GM12878 (cell line): ENCODE results near the gene KIAA0825. TPM values are rescaled to one million over a fixed set of nuclear protein-coding genes. Genes with fewer than 3 reads are reported as not detected.

ENCODE experiments used
- ATAC-seq: fragments of 200-7000 bp; cut with Tn5 transposase; 3 replicates; pipeline ENCODE4 v1.9.1; 2020; ENCODE audit warnings: mild to moderate bottlenecking, moderate library complexity
- BruUV-seq: library from RNA; stranded (reverse); fragments of 400-500 nt; replicated peaks from 2 replicates; lab custom pipeline; 2021; lab: Mats Ljungman, UMichigan
- CTCF ChIA-PET: fragments of 300-600 bp; sonication (Branson Sonifier 250); formaldehyde crosslinking; extraction: SDS; loops from one replicate; lab custom pipeline; 2021; ENCODE audit warnings: inconsistent platforms; lab: Yijun Ruan, JAX
- POLR2A ChIA-PET: fragments of 350-600 bp; formaldehyde crosslinking; extraction: SDS; loops from one replicate; lab custom pipeline; 2021; ENCODE audit warnings: inconsistent platforms; lab: Charles Lee
- RAD21 ChIA-PET: fragments of 300-600 bp; sonication (Branson Sonifier 250); formaldehyde crosslinking; loops from one replicate; lab custom pipeline; 2023; ENCODE audit warnings: antibody characterized with exemption; ENCODE audit not compliant: unreplicated experiment; lab: Charles Lee
- SMC1A ChIA-PET: fragments of 300-600 bp; sonication (Branson Sonifier 250); formaldehyde crosslinking; loops from one replicate; lab custom pipeline; 2023; ENCODE audit not compliant: unreplicated experiment, uncharacterized antibody; lab: Charles Lee
- DNase-seq: peaks from one replicate; pipeline ENCODE4 v3.0.0-alpha.2; 2011; ENCODE audit warnings: low read depth, low spot score
- FAIRE-seq: peaks from 3 replicates; lab custom pipeline; 2011; peaks lifted over from hg19 to GRCh38; lab: Jason Lieb, UNC
- H2AFZ ChIP-seq: 2 replicates; pipeline ENCODE4 v1.6.0; 2011; ENCODE audit warnings: low read depth, low read length, control low read depth; ENCODE audit not compliant: control insufficient read depth
- H3K27ac ChIP-seq: 2 replicates; pipeline ENCODE4 v1.5.1; 2011; ENCODE audit warnings: control low read depth; ENCODE audit not compliant: control insufficient read depth, insufficient read depth
- H3K27me3 ChIP-seq, 2 experiments: replicated peaks in 1 of 2; 2 replicates each; pipeline versions ENCODE4 v1.6.0 to v1.6.1; 2011; ENCODE audit warnings: low read length in 1 of 2; ENCODE audit not compliant: control insufficient read depth in 2 of 2, insufficient read depth in 2 of 2
- H3K36me3 ChIP-seq, 2 experiments: 2 replicates each; pipeline ENCODE4 v1.5.1; 2011; ENCODE audit warnings: low read length in 1 of 2; ENCODE audit not compliant: control insufficient read depth in 2 of 2, insufficient read depth in 2 of 2
- H3K4me1 ChIP-seq: 2 replicates; pipeline ENCODE4 v1.6.1; 2011; ENCODE audit warnings: mild to moderate bottlenecking, low read length, moderate library complexity, mixed read lengths; ENCODE audit not compliant: control insufficient read depth, insufficient read depth
- H3K4me2 ChIP-seq: 2 replicates; pipeline ENCODE4 v1.6.0; 2011; ENCODE audit warnings: control low read depth; ENCODE audit not compliant: control insufficient read depth, insufficient read depth
- H3K4me3 ChIP-seq: fragments of 200-600 bp; sonication (generic); 2 replicates; pipeline ENCODE4 v1.5.1; 2016
- H3K79me2 ChIP-seq: 2 replicates; pipeline ENCODE4 v1.6.0; 2011; ENCODE audit warnings: low read length; ENCODE audit not compliant: control insufficient read depth, insufficient read depth
- H3K9ac ChIP-seq: 2 replicates; pipeline ENCODE4 v1.8.0; 2011; ENCODE audit warnings: low read length, control low read depth, mixed read lengths; ENCODE audit not compliant: control insufficient read depth, insufficient read depth
- H3K9me3 ChIP-seq: replicated peaks from 3 replicates; pipeline ENCODE4 v1.5.1; 2011; ENCODE audit warnings: mild to moderate bottlenecking, low read length; ENCODE audit not compliant: control insufficient read depth, insufficient read depth
- H4K20me1 ChIP-seq: 2 replicates; pipeline ENCODE4 v1.6.0; 2011; ENCODE audit not compliant: control insufficient read depth, insufficient read depth
- DPF2 ChIP-seq: fragments of 450-650 bp; IDR thresholded peaks from 2 replicates; pipeline ENCODE4 v1.6.1; 2017; ENCODE audit warnings: mild to moderate bottlenecking
- FOXM1 ChIP-seq: IDR thresholded peaks from 2 replicates; pipeline ENCODE4 v1.6.1; 2012; ENCODE audit warnings: low read depth, mild to moderate bottlenecking, inconsistent platforms, low read length, moderate library complexity
- GATAD2B ChIP-seq: fragments of 450-650 bp; conservative IDR thresholded peaks from 2 replicates; pipeline ENCODE4 v1.6.1; 2017; ENCODE audit warnings: low read depth, mild to moderate bottlenecking, moderate library complexity
- KLF5 ChIP-seq: fragments of 450-650 bp; IDR thresholded peaks from 2 replicates; pipeline ENCODE4 v1.6.1; 2014; ENCODE audit warnings: mild to moderate bottlenecking; ENCODE audit not compliant: partially characterized antibody
- NFIC ChIP-seq: IDR thresholded peaks from 2 replicates; pipeline ENCODE4 v1.6.1; 2012; ENCODE audit warnings: low read depth, mild to moderate bottlenecking, inconsistent platforms, low read length, moderate library complexity
- ZNF217 ChIP-seq: fragments of 450-650 bp; IDR thresholded peaks from 2 replicates; pipeline ENCODE4 v1.6.1; 2017; ENCODE audit warnings: antibody characterized with exemption, mild to moderate bottlenecking
- WGBS: methylation state at CpG from one replicate; pipeline ENCODE4 v1.1.6; 2016; ENCODE audit warnings: low lambda C conversion rate; ENCODE audit not compliant: insufficient replicate concordance, insufficient coverage; ENCODE audit errors: missing lambda C conversion rate; 5-methylcytosine and 5-hydroxymethylcytosine counted together
- in situ Hi-C: fragments of 300-500 bp; cut with MboI; formaldehyde crosslinking; loops from 9 replicates; pipeline ENCODE4 v1.14.3; 2018; ENCODE audit warnings: mixed read lengths
- intact Hi-C: fragments of 100-400 bp; cut with micrococcal nuclease; formaldehyde crosslinking; loops from one replicate; pipeline ENCODE4 v1.14.2; 2022; ENCODE audit not compliant: unreplicated experiment
- polyA plus RNA-seq, 11 experiments: library from polyadenylated mRNA; depleted of rRNA in 4 of 11; unstranded in 6 of 11; stranded (reverse) in 5 of 11; fragments of >200 nt; fragmentation: Nextera tagmentation in 4 of 11; fragmentation: Illumina TruSeq in 1 of 11; extraction: Ambion mirVana in 4 of 11; extraction: Trizol in 1 of 11; gene quantifications; 1 replicate in 1 of 11; 2 replicates in 10 of 11; pipeline versions ENCODE4 v1.2.1 to v1.2.3, GENCODE V29; 2011 to 2016; ENCODE audit warnings: inconsistent platforms in 2 of 11, missing spikeins in 2 of 11, low read depth in 1 of 11
- total RNA-seq, 4 experiments: library from RNA; depleted of rRNA in 3 of 4; stranded (reverse); fragments of >200 nt in 3 of 4; fragmentation: Illumina TruSeq in 1 of 4; extraction: Trizol in 1 of 4; gene quantifications; 2 replicates each; pipeline versions ENCODE4 v1.2.1 to v1.2.3, GENCODE V29; 2013 to 2021
- TF ChIP-seq, protein P1 (sequence below): IDR thresholded peaks from 2 replicates; pipeline ENCODE4 v1.6.1; 2012; ENCODE audit warnings: improper control_type of control experiment, low read depth, low read length; ENCODE audit not compliant: insufficient replicate concordance
- TF ChIP-seq, protein P2 (sequence below): fragments of 150-350 bp; IDR thresholded peaks from 2 replicates; pipeline ENCODE4 v1.6.1; 2016; ENCODE audit warnings: low read depth, low read length
- TF ChIP-seq, protein P3 (sequence below): IDR thresholded peaks from 2 replicates; pipeline ENCODE4 v1.6.1; 2012; ENCODE audit warnings: low read length, inconsistent platforms
- TF ChIP-seq, protein P4 (sequence below): fragments of 450-650 bp; IDR thresholded peaks from 2 replicates; pipeline ENCODE4 v1.6.1; 2017; ENCODE audit warnings: low read depth, mild to moderate bottlenecking, moderate library complexity

KIAA0825 gene
- total and polyA plus RNA-seq, 10 of the 15 experiments (the other 5 are each of a cell fraction or from before 2014, with no cell fraction given), result 0.55 to 1.9 (median 1.5) TPM

DNA sequence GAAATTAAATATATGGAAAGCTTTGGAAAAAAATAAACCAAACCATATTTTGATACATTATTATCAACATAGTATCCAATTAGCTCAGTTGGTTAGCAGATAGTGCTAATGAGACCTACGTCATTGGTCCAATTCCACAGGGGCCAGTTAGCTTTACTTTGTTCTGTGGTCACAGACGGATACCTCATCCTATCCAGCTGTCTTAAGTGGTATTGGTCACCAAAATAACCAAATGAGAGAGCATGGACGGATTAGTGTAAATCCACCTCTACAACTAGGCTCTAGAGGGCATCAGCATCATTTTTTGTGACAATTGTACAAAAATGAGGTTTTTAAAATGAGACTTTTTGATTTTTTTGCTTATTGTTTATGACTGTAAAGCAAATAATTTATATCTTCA lies 364.2 kb downstream of the KIAA0825 start:
- SMC1A ChIA-PET, result interaction anchor here (0.5 to 1.4 kb wide), 3 partner anchors 49 to 912 kb away, joined by 3 to 4 read pairs (median 3); no protein-coding TSS in a partner anchor
- 18% methylated on average over 3 of the region's 3 CpGs for WGBS
- Histone ChIP-seq H2AFZ (no peak overlapping the region), H3K79me2 (no peaks in the 10 kb centered on the region), H3K36me3 (no peaks in the 10 kb centered on the region), H4K20me1 (no peaks in the 10 kb centered on the region), H3K4me3 (no peak overlapping the region), H3K27me3 (no peaks in the 10 kb centered on the region), H3K4me2 (no peak overlapping the region), H3K4me1 (no peaks in the 10 kb centered on the region), H3K27ac (no peak overlapping the region), H3K9me3 (no peaks in the 10 kb centered on the region), H3K9ac (no peak overlapping the region)
- BruUV-seq, result no TSS peak
- in situ Hi-C loops (no loop called here), intact Hi-C loops (no loop called here)
- POLR2A ChIA-PET, result no interaction called here
- CTCF ChIA-PET, result interaction anchor here (0.7 kb wide), 1 partner anchor 29 kb away, joined by 3 read pairs; no protein-coding TSS in a partner anchor
- no peak for TF ChIP-seq FOXM1
- TF ChIP-seq, protein P1, sequence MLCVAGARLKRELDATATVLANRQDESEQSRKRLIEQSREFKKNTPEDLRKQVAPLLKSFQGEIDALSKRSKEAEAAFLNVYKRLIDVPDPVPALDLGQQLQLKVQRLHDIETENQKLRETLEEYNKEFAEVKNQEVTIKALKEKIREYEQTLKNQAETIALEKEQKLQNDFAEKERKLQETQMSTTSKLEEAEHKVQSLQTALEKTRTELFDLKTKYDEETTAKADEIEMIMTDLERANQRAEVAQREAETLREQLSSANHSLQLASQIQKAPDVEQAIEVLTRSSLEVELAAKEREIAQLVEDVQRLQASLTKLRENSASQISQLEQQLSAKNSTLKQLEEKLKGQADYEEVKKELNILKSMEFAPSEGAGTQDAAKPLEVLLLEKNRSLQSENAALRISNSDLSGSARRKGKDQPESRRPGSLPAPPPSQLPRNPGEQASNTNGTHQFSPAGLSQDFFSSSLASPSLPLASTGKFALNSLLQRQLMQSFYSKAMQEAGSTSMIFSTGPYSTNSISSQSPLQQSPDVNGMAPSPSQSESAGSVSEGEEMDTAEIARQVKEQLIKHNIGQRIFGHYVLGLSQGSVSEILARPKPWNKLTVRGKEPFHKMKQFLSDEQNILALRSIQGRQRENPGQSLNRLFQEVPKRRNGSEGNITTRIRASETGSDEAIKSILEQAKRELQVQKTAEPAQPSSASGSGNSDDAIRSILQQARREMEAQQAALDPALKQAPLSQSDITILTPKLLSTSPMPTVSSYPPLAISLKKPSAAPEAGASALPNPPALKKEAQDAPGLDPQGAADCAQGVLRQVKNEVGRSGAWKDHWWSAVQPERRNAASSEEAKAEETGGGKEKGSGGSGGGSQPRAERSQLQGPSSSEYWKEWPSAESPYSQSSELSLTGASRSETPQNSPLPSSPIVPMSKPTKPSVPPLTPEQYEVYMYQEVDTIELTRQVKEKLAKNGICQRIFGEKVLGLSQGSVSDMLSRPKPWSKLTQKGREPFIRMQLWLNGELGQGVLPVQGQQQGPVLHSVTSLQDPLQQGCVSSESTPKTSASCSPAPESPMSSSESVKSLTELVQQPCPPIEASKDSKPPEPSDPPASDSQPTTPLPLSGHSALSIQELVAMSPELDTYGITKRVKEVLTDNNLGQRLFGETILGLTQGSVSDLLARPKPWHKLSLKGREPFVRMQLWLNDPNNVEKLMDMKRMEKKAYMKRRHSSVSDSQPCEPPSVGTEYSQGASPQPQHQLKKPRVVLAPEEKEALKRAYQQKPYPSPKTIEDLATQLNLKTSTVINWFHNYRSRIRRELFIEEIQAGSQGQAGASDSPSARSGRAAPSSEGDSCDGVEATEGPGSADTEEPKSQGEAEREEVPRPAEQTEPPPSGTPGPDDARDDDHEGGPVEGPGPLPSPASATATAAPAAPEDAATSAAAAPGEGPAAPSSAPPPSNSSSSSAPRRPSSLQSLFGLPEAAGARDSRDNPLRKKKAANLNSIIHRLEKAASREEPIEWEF, result no peak
- no peak for TF ChIP-seq KLF5
- TF ChIP-seq, protein P2, sequence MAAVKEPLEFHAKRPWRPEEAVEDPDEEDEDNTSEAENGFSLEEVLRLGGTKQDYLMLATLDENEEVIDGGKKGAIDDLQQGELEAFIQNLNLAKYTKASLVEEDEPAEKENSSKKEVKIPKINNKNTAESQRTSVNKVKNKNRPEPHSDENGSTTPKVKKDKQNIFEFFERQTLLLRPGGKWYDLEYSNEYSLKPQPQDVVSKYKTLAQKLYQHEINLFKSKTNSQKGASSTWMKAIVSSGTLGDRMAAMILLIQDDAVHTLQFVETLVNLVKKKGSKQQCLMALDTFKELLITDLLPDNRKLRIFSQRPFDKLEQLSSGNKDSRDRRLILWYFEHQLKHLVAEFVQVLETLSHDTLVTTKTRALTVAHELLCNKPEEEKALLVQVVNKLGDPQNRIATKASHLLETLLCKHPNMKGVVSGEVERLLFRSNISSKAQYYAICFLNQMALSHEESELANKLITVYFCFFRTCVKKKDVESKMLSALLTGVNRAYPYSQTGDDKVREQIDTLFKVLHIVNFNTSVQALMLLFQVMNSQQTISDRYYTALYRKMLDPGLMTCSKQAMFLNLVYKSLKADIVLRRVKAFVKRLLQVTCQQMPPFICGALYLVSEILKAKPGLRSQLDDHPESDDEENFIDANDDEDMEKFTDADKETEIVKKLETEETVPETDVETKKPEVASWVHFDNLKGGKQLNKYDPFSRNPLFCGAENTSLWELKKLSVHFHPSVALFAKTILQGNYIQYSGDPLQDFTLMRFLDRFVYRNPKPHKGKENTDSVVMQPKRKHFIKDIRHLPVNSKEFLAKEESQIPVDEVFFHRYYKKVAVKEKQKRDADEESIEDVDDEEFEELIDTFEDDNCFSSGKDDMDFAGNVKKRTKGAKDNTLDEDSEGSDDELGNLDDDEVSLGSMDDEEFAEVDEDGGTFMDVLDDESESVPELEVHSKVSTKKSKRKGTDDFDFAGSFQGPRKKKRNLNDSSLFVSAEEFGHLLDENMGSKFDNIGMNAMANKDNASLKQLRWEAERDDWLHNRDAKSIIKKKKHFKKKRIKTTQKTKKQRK, result no peak
- no peak for TF ChIP-seq GATAD2B
- no peak for TF ChIP-seq DPF2
- TF ChIP-seq, protein P3, sequence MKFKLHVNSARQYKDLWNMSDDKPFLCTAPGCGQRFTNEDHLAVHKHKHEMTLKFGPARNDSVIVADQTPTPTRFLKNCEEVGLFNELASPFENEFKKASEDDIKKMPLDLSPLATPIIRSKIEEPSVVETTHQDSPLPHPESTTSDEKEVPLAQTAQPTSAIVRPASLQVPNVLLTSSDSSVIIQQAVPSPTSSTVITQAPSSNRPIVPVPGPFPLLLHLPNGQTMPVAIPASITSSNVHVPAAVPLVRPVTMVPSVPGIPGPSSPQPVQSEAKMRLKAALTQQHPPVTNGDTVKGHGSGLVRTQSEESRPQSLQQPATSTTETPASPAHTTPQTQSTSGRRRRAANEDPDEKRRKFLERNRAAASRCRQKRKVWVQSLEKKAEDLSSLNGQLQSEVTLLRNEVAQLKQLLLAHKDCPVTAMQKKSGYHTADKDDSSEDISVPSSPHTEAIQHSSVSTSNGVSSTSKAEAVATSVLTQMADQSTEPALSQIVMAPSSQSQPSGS, result no peak
- TF ChIP-seq ZNF217, result no peak
- no peak for TF ChIP-seq NFIC
- TF ChIP-seq, protein P4, sequence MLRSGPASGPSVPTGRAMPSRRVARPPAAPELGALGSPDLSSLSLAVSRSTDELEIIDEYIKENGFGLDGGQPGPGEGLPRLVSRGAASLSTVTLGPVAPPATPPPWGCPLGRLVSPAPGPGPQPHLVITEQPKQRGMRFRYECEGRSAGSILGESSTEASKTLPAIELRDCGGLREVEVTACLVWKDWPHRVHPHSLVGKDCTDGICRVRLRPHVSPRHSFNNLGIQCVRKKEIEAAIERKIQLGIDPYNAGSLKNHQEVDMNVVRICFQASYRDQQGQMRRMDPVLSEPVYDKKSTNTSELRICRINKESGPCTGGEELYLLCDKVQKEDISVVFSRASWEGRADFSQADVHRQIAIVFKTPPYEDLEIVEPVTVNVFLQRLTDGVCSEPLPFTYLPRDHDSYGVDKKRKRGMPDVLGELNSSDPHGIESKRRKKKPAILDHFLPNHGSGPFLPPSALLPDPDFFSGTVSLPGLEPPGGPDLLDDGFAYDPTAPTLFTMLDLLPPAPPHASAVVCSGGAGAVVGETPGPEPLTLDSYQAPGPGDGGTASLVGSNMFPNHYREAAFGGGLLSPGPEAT, result no peak
- RAD21 ChIA-PET, result no interaction called here
- FAIRE-seq (no peak), DNase-seq (no peak), ATAC-seq (peak; percentile 34; the same call in 1 of the 3 replicates)
